HuH-7.5 (cell line): Measurements from ENCODE around the gene SVIP.

Experiments used
- DNase-seq: peaks from one replicate; pipeline ENCODE4 v3.0.0; 2011; ENCODE audit warnings: low spot score

Gene SVIP

DNA sequence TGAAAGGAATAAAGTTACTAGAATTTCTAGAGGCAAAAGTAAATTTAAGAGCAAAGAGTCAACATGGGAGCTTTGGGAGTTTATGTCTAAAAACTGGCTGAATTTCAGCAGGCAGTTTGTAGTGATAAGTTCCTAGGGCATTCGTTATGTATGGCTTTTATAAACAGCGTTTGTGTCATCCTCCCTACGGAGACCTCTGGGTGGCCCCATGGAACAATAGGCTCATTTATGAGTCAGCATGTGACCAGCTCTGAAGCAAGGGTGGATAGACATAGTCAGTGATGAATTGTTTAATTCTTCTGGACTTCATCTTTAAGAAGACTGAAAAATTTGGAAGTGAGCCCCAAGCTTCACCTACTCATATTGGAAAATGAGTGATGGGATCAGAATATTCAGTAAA is 37.1 kb downstream of the SVIP start:
- DNase-seq = no peak

DNA sequence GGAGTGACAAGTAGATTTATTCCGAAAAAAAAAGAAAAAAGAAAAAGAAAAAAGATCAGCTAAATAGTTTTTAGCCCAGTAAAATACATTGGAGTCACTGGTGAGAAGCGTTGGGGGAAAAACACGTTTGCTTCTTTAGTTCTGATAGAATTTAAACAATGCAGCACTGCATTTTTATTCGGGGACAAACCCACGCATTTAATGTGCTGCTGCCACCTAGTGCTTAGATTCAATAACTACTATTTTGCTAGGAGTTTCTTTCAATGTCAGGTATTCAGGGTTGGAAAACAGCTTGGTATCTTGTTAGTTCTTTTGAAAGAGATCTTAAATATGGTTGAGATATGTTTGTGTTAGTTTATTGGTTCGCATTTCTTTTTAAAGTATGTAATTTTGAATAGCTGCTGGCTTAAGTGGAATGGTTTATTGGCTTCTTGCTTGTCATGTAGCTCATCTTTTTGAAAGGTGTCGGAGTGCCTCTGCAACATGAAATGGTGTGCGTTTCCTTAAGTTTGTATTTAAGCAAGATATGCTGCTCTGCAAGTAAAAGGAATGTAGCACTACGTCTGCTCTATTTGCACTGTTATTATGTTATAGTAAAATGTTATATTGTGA is 41.9 kb downstream of the SVIP start:
- DNase-seq = peak; percentile 9

DNA sequence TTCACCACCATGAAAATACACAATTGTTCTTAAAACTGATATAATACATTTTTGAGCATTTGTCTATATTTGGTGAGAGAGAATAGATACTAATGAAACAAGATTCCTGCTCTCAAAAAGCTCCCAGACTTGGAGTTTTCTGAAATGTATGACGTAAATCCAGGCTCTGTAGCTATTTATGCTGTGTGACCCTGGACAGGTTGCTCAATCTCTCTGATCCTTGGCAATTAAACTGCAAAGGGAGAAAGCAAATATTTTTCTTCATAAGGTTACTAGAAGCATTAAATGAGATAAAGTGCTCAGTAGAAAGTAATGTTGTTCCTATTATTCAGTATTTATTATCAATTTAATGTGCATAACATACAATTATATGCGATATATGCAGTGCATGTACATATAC is 42.5 kb downstream of the SVIP start:
- DNase-seq = no peak

DNA sequence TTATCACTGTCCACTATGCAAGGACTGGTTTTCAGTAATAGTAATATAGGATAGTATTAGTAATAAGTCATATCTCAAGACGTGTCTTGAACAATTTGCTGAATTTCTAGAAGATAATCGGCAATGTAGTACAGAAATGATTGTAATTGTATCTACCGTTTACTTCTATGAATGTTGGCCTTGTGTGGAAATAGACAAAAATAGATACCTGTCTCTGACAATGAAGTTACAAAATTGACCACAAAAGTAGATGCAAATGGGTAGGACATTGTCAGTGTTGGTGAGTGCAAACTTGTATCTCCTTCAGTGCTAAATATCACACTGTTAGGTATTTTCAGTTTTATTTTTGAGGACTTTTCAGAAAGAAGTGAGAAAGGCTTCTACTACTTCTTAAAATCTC is 43.1 kb downstream of the SVIP start:
- no peak for DNase-seq

DNA sequence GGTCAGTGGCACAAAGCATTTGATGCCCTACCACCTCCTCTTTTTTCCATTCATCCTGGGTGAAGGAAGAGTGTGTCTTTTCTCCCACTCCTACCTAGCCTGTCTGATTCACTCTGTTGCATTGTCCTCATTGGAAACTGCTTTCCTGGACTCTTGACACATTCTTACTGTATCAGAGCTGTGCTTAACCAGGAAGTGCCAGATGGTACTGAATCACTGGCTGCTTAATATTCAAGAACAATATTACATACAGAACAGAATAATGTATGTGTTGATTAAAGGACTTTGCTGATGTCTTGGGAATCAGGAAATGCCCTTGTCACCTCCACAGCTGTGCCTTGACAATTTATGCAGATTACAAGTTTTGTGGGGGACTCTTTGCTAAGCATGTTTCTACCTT is 44.4 kb downstream of the SVIP start:
- DNase-seq = no peak

DNA sequence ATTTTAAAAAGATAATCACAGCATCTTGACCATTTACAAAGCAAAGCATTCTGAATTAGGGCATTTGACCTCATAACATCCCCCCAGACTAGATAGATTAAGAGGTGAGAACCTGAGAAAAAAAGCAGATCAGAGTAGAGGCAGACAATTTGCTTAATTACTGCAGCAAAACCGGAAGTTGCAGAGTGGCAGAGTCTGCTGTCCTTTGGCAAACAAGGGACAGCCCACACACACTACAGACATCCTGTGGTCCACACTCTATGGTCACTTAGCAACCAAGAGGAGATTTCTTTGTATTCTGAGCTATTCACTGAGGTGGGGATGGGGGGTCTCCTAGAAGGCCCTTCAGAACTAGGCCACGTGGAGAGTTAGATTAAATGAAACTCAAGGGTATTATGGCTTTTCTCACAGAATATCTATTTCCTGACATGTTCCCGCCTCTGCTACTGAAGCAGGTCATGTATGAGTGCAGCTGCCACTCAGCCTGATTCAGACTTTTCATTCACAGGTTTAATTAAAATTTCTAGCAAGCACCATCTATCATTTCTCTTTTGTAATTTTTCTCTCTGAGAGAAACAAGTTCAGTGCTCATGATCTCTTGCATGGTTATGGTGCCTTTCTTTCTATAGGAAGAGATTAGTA is 48.5 kb downstream of the SVIP start:
- DNase-seq = no peak

DNA sequence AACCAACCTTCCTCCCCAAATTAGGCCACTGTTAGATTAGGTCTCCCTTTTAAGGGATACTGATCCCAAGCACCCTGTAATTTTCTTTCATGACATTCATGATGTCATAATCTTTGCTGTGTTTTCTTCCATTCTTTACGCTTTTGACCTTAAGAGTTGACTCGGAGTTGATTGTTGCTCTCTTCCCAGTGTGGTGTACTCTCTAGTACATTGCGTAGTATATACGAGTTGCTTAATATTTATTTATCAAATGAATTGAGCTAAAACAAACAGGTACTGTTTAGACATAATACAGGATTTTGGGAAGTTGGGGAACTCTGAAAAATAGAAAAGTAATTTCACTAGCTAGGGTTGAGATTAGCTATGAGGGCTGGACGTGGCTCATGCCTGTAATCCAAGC is 49.8 kb downstream of the SVIP start:
- no peak for DNase-seq

DNA sequence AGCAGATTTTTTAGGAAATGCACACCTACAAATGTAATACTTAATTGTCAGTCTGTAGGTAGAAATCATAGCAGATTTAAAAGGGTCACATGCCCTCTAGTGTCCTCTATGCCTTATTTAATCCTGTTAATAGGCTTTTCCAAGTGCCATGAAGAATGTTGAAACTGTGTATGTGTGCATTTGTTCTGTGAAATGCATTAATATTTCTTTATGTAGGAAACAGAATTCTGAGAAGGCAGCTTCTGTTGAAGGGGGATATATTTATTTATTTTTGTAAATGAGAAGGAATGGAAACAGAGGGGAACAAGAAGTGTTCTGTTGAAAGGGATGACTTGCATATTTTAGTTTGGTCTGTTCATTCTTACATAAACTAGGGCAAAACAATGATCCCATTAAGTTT is 51.0 kb downstream of the SVIP start:
- DNase-seq = no peak

DNA sequence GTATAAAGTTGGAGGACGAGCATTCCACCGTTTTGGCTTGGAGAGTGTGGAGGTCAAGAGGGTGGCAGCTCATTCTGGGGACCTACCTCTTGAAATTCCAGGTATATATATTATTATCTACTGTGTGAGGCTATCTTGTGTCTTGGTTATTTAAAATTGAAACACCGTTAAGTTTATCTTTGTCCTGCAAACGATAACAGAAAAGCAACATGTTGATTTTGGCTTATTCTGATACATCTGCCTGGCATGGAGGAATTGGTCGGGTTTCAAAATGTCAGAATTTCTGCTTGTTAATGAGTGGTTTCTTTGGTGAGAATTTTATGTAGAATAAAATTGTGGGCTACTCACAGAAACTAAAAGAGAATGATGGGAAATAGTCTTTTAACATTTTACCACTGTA is 54.4 kb downstream of the SVIP start:
- DNase-seq = no peak

DNA sequence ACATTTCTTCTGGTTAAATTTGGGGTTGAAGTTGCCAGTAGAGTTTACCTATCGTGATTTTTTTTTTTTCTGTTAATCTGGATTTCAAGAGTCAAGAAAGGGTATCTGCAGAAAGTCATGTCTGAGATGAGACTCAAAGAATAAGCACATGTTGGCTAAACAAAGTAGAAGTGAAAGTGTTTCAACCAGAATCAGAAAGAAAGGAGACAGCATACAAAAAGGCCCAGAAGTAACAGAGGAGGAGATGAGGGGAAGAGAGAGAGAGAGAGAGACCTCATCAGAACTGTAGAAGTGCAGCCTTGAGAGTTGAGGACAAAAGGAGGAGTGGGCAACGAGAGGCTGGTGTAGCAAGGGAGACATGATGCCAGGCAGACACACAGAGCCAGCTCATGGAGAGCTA is 54.9 kb downstream of the SVIP start:
- DNase-seq = no peak

DNA sequence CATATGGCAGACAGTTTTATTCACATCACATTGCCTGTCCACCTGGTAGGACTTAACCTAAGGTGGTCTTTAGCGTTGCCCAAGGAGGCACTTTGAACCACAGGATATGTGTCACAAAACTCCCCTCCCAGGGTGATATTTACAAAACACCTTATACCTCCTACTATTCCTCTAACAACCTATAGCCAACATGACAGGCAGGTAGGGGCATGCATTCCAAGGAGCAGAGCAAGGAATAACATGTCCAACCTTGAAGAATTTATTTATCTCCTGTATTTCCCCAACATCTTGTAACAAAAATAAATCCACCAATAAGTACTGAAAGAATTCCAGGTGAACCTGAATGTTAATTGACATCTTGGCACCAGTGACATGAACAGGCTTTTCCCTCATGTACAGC is 60.5 kb downstream of the SVIP start:
- no peak for DNase-seq
